Inferior parietal cortex (tissue), 1 donor: ENCODE measurements around the gene ZNF846.
A peak's percentile ranks its signal among the peaks of the same experiment; 100 is the strongest.
"Not testable (repeated sequence)": the region's sequence is repeated elsewhere in the genome, so short reads cannot be mapped to it uniquely, and the experiment has no call there.

Source experiments
- DNase-seq: peaks from one replicate; pipeline ENCODE4 v3.0.0-alpha.2; 2016; ENCODE audit errors: extremely low spot score

ZNF846 gene

GRCh38 chr19:9768175-9769112 is at the start of gene ZNF846:
Gene ZNF846 (minus strand): TSS chr19:9768738. CDS start chr19:9764950, 3,788 bp downstream.
- peak; percentile 94 for DNase-seq

DNA sequence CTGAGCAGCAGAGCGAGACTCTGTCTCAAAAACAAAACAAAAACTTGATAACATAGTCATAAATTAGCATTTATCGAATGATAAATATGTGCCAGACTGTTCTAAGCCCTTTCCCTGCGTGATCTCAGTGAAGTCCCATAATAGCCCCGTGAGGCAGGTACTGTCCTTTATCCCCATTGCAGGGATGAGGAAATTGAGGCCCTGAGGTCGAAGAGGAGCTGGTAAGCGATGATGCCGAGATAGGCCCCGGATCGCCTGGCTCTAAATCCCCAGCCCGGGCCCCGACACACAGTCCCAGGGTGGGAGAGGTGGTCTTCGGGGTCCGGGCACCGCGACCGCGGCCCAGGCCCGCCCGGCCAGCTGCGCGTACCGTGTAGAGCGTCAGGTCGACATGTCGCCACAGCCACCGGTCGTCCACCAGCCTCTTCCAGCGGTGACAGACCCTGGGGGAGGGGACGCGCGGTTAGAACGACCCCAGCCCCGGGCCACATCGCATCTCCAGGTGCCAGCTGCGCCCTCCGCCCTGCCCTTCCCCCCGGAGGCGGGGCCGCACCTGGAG is 49.7 kb upstream of the ZNF846 start:
- no peak for DNase-seq

- DNase-seq = no peak
Measured at GRCh38 chr19:9811139-9811538, 42.6 kb upstream of the ZNF846 start.

GRCh38 chr19:9808855-9809824 is 40.6 kb upstream of the ZNF846 start:
- no peak for DNase-seq

DNA sequence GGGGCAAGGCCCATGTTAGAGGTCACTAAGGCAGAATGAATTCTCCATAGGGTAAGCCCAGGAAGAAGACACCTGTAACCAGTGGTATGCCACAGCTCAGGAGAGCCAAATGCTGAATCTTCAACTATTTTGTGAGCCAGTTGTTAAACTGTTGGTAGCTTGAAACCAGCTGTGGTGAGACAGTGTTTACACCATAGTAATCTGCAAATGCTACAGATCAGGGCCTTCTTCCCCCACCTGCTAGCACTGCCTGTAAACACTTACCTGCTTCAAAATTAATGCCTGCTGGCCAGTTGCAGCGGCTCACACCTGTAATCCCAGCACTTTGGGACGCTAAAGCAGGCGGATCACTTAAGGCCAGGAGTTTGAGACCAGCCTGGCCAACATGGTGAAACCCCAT is 38.3 kb upstream of the ZNF846 start:
- no peak for DNase-seq

DNA sequence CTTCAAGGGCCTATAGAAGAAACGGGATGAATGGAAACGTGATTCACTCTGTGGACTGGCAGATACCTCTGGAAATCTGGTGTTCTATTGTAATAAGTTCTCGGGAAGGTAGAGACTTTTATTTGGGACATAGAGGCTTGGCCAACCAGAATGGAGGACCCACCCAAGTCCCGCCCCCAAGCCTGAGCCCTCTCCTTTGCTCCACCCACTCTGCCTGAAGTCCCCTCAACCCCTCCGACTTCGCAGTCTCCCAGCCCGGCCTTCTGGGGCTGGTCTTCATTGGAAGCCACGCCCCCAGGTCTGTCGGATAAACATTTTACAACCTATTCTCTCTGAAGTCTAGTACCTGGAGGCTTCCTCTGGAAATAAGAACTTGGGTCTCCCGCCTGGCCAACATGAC is 33.4 kb upstream of the ZNF846 start:
- DNase-seq = no peak

- no peak for DNase-seq
Measured at GRCh38 chr19:9799162-9799561, 30.6 kb upstream of the ZNF846 start.

- DNase-seq = no peak
Measured at GRCh38 chr19:9797871-9798270, 29.3 kb upstream of the ZNF846 start.

- peak; percentile 95 for DNase-seq
Measured at GRCh38 chr19:9796113-9796773, 27.7 kb upstream of the ZNF846 start.

DNA sequence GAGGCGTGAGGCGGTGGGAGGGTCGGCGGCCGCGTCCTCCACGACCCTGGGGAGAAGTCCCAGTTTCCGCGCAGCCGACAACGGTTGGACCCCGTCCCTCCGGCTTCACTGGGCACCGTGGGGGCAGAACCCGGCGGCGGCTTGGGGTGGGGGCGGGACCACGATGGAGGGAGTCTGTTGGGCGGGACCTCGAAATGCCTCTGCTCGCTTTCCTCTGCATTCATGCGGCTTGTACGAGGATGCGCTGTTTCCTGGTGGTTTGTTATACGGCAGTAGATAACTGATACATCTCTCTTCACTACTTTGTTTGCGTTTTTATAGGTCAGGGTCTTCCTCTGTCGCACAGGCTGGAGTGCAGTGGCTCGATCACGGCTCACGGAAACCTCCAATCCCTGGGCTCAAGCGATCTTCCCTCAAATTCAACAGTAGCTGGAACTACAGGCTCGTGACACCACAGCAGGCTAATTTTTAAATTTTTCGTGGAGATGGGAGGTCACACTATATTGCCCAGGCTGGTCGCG is 24.6 kb upstream of the ZNF846 start:
- peak; percentile 18 for DNase-seq

- DNase-seq = peak; percentile 50
Measured at GRCh38 chr19:9792206-9793070, 23.9 kb upstream of the ZNF846 start.

DNA sequence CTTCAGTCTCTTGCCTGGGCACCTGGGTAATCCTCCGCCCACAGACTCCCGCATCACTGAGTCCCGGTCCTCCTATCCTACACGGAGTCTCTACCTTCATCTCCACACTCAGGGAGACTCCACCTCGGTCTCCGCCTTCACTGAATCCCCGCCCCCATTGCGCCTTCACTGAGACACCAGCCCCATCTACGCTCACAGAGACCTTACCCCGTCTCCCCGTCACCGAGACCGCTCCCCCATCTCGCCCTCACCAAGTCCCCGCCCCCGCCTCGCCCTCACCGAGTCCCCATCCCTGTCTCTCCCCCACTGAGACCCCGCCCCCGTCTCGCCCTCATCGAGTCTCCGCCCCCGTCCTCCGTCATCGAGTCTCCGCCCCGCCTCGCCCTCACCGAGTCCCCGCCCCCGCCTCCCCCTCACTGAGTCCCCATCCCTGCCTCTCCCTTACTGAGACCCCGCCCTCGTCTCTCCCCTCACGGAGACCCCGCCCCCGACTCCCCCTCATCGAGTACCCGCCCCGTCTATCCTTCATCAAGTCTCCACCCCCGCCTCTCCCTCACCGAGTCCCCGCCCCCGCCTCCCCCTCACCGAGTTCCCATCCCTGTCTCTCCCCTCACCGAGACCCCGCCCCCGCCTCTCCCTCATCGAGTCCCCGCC is 23.1 kb upstream of the ZNF846 start:
- DNase-seq = peak; percentile 47

GRCh38 chr19:9791073-9791367 is 22.5 kb upstream of the ZNF846 start:
- DNase-seq = not testable (repeated sequence)

DNA sequence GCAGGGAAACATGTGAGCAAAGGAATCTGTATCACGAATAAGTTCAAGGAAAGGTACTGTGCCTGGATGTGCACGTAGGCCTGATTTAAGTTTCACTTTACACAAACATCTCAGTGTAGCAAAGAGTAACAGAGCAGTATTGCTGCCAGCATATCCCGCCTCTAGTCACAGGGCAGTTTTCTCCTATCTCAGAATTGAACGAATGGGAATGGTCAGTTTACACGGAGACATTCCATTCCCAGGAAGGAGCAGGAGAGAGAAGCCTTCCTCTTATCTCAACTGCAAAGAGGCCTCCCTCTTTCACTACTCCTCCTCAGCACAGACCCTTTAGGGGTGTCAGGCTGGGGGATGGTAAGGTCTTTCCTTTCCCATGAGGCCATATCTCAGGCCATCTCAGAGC is 21.0 kb upstream of the ZNF846 start:
- not testable (repeated sequence) for DNase-seq

- DNase-seq = no peak
Measured at GRCh38 chr19:9789066-9789465, 20.5 kb upstream of the ZNF846 start.

- DNase-seq = not testable (repeated sequence)
Measured at GRCh38 chr19:9788604-9789003, 20.1 kb upstream of the ZNF846 start.

DNA sequence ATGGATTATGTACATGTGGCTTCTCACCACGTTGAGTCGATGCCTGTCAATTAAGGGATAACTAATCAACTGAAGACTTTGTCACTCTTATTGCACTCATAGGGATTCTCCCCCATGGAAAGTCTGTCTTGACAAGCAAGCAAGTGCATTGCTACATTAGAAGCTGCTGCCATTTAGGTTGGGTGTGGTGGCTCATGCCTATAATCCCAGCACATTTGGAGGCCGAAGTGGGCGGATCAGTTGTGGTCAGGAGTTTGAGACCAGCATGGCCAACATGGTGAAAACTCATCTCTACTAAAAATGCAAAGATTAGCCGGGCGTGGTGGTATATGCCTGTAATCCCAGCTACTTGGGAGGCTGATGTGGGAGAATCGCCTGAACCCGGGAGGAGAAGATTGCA is 18.3 kb upstream of the ZNF846 start:
- no peak for DNase-seq

GRCh38 chr19:9786342-9786741 is 17.8 kb upstream of the ZNF846 start:
- no peak for DNase-seq

DNA sequence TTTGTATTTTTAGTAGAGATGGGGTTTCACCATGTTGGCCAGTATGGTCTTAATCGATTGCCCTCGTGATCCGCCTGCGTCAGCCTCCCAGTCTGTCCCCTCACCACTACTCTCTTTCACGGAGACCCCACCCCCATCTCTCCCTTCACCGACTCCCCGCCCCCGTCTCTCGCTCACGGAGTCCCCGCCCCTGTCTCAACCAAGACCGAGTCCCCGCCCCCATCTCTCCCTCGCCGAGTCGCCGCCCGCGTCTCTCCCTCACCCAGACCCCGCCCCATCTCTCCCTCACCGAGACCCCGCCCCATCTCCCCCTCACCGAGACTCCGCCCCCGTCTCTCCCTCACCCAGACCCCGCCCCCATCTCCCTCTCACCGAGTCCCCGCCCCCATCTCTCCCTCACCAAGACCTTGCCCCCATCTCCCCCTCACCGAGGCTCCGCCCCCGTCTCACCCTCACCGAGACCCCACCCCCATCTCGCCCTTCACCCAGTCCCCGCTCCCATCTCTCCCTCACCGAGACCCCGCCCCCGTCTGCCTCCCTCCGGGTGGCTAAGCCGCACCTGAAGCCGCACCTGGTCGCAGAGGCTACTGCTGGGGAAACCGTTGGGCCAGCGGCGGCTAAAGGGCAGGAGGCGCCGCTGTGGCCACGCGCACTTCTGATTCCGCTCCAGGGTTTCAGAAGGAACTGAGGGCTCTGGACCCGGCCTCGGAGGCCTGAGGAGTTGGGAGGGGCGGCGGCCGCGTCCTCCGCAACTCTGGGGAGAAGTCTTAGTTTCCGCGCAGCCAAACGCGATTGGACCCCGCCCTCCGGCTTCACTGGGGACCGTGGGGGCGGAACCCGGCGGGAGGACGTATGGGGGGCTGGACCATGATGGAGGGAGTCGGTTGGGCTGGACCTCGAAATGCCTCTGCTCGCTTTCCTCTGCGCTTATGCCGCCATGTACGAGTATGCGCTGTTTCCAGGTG is 17.1 kb upstream of the ZNF846 start:
- peak; percentile 71 for DNase-seq
